ENCODE data around the gene RPS21. TPM values are rescaled to one million over a fixed set of nuclear protein-coding genes. Genes with fewer than 3 reads are reported as not detected.

Gene RPS21
- polyA plus RNA-seq, 1 of the 3 experiments (the other 2 are of a cell fraction) = 16,625 TPM

- no peaks in the 10 kb centered on the region for H3K27me3 ChIP-seq (ENCODE audit: insufficient read depth)
- H2AFZ ChIP-seq (ENCODE audit: low read depth) = no peak overlapping the region
- H3K27ac ChIP-seq (ENCODE audit: low read depth in 2 of 2, low read length in 1 of 2) = peak overlapping the region in 1 of 2 experiments; percentile 92; a peak in 2 of 4 replicates
- peaks cover 0 to 3% of the 10 kb centered on the region in 2 experiments for H3K36me3 ChIP-seq (replicated peaks in 1 of 2; ENCODE audit: control insufficient read depth in 1 of 2, insufficient read depth in 2 of 2, low read length in 1 of 2)
- DNase-seq = peak; percentile 66
- H4K20me1 ChIP-seq (ENCODE audit: insufficient read depth) = peaks cover 14% of the 10 kb centered on the region; the same call in 1 of the 2 replicates
- H3K4me1 ChIP-seq (ENCODE audit: control insufficient read depth in 1 of 2, insufficient read depth in 2 of 2, low read depth in 1 of 2, low read length in 1 of 2) = peaks cover 29 to 89% of the 10 kb centered on the region in 2 experiments; a peak in 3 of 4 replicates
- peak overlapping the region; percentile 74 for H3K4me2 ChIP-seq
- 58% methylated on average over 8 of the region's 25 CpGs for WGBS (ENCODE audit: low lambda C conversion rate)
- ChIA-PET CTCF (interaction anchor here (2.6 to 5.5 kb wide), 3 partner anchors 8 to 25 kb away, joined by 15 to 43 read pairs (median 18); no protein-coding TSS in a partner anchor), POLR2A (no interaction called here)
- H3K9me3 ChIP-seq = no peaks in the 10 kb centered on the region
- H3F3A ChIP-seq (replicated peaks; ENCODE audit: insufficient read depth) = peaks cover 3% of the 10 kb centered on the region
- no peak overlapping the region for H3K4me3 ChIP-seq (ENCODE audit: low read depth in 2 of 2, low read length in 1 of 2)
- peaks cover 11% of the 10 kb centered on the region; the same call in 1 of the 2 replicates for H3K79me2 ChIP-seq (ENCODE audit: insufficient read depth)
- TF ChIP-seq NFIC (IDR thresholded peaks at IDR 0.05; ENCODE audit: borderline replicate concordance) (peak; percentile 94), MAX (IDR thresholded peaks at IDR 0.05; ENCODE audit: low read depth) (peak; percentile 44; the same call in 1 of the 2 replicates), CHD2 (IDR thresholded peaks at IDR 0.05; ENCODE audit: low read length, partially characterized antibody) (no peak), FOSL2 (IDR thresholded peaks at IDR 0.05; ENCODE audit: borderline replicate concordance, low read depth) (peak; percentile 59; the same call in 1 of the 2 replicates), TCF12 (IDR thresholded peaks at IDR 0.05) (peak; percentile 57), MXI1 (IDR thresholded peaks at IDR 0.05; ENCODE audit: low read depth, low read length) (no peak)
- H3K9me2 ChIP-seq = no peaks in the 10 kb centered on the region
- H3K9ac ChIP-seq = no peak overlapping the region
These were observed 29.7 kb upstream of the RPS21 start for GRCh38 chr20:62357187-62357667.

- Histone ChIP-seq H3K79me2 (ENCODE audit: insufficient read depth) (peaks cover 12% of the 10 kb centered on the region; the same call in 1 of the 2 replicates), H3K4me2 (peak overlapping the region; percentile 74; the same call in 1 of the 2 replicates), H3K27ac (ENCODE audit: low read depth in 2 of 2, low read length in 1 of 2) (peak overlapping the region in 1 of 2 experiments; percentile 92; a peak in 2 of 4 replicates), H3K4me1 (ENCODE audit: control insufficient read depth in 1 of 2, insufficient read depth in 2 of 2, low read depth in 1 of 2, low read length in 1 of 2) (peaks cover 29 to 85% of the 10 kb centered on the region in 2 experiments; a peak in 3 of 4 replicates), H3K36me3 (replicated peaks in 1 of 2; ENCODE audit: control insufficient read depth in 1 of 2, insufficient read depth in 2 of 2, low read length in 1 of 2) (peaks cover 0 to 7% of the 10 kb centered on the region in 2 experiments), H4K20me1 (ENCODE audit: insufficient read depth) (peaks cover 14% of the 10 kb centered on the region; the same call in 1 of the 2 replicates), H2AFZ (ENCODE audit: low read depth) (no peak overlapping the region), H3K4me3 (ENCODE audit: low read depth in 2 of 2, low read length in 1 of 2) (no peak overlapping the region), H3K27me3 (ENCODE audit: insufficient read depth) (no peaks in the 10 kb centered on the region), H3K9me3 (no peaks in the 10 kb centered on the region), H3K9me2 (no peaks in the 10 kb centered on the region), H3K9ac (no peak overlapping the region), H3F3A (replicated peaks; ENCODE audit: insufficient read depth) (peaks cover 3% of the 10 kb centered on the region)
- WGBS (ENCODE audit: low lambda C conversion rate) = 65% methylated on average over 5 of the region's 7 CpGs
- ChIA-PET CTCF (interaction anchor here (1.1 to 5.5 kb wide), 3 partner anchors 11 to 57 kb away, joined by 3 to 43 read pairs (median 18); no protein-coding TSS in a partner anchor), POLR2A (interaction anchor here (1.1 kb wide), 1 partner anchor 29 kb away, joined by 3 read pairs; the partner anchor contains the start of gene RPS21)
- TF ChIP-seq MEF2A (IDR thresholded peaks at IDR 0.05; ENCODE audit: borderline replicate concordance, low read depth) (no peak), USF2 (IDR thresholded peaks at IDR 0.05; ENCODE audit: borderline replicate concordance, low read depth, low read length) (no peak), YY1 (IDR thresholded peaks at IDR 0.05; ENCODE audit: low read depth) (no peak), REST (IDR thresholded peaks at IDR 0.05; ENCODE audit: low read depth, low read length) (no peak)
- no peak for DNase-seq
These were observed 29.2 kb upstream of the RPS21 start for GRCh38 chr20:62357681-62358080.
